Breast epithelium (tissue), 4 donors: ENCODE results near the gene ELOVL7. TPM values are rescaled to one million over a fixed set of nuclear protein-coding genes. Genes with fewer than 3 reads are reported as not detected.
"Not testable (repeated sequence)": the region's sequence is repeated elsewhere in the genome, so short reads cannot be mapped to it uniquely, and the experiment has no call there.

Experiments
- DNase-seq, 2 donors: peaks; one replicate each; pipeline ENCODE4 v3.0.0-alpha.2; 2019; ENCODE audit warnings: low spot score in 2 of 2
- H3K27ac ChIP-seq, 2 donors: fragments of 200-600 bp; sonication (generic) in 1 of 2; one replicate each; pipeline ENCODE4 v1.5.1; 2016 to 2019; ENCODE audit warnings: mild to moderate bottlenecking in 1 of 2
- H3K27me3 ChIP-seq, 2 donors: fragments of 200-600 bp; sonication (generic) in 1 of 2; one replicate each; pipeline versions ENCODE4 v1.5.1 to v1.6.0; 2017 to 2019; ENCODE audit warnings: control low read depth in 1 of 2, mild to moderate bottlenecking in 1 of 2
- H3K36me3 ChIP-seq: fragments of 200-600 bp; one replicate; pipeline ENCODE4 v1.5.1; 2019
- H3K4me1 ChIP-seq, 2 donors: fragments of 200-600 bp; sonication (generic); one replicate each; pipeline ENCODE4 v1.5.1; 2016 to 2019; ENCODE audit warnings: control low read depth in 1 of 2
- H3K4me3 ChIP-seq, 3 donors: fragments of 200-600 bp; sonication (generic); 1 replicate in 2 of 3; 2 replicates in 1 of 3; pipeline ENCODE4 v1.5.1; 2016 to 2019; ENCODE audit warnings: mild to moderate bottlenecking in 3 of 3, moderate library complexity in 2 of 3
- H3K9me3 ChIP-seq, 2 donors: fragments of 200-600 bp; sonication (generic) in 1 of 2; one replicate each; pipeline ENCODE4 v1.5.1; 2016 to 2019; ENCODE audit warnings: control low read depth in 1 of 2
- POLR2A ChIP-seq: fragments of 450-650 bp; IDR thresholded peaks from one replicate; pipeline ENCODE4 v1.6.1; 2016; ENCODE audit warnings: antibody characterized with exemption, mild to moderate bottlenecking, moderate library complexity
- POLR2AphosphoS5 ChIP-seq, 3 donors: sonication (generic); formaldehyde crosslinking; IDR thresholded peaks; one replicate each; pipeline ENCODE4 v1.6.1; 2017; ENCODE audit warnings: antibody characterized with exemption in 3 of 3
- intact Hi-C: fragments of 100-400 bp; cut with DNase I; formaldehyde crosslinking; loops from one replicate; pipeline ENCODE4 v1.15.1; 2023; ENCODE audit warnings: low total_unique reads
- total RNA-seq, 3 donors: library from RNA; depleted of rRNA; stranded (reverse); fragments of >200 nt; gene quantifications; one replicate each; pipeline ENCODE4 v1.1.0, GENCODE V29; 2016
- TF ChIP-seq, protein P1 (sequence below), 3 donors: fragments of 450-650 bp; IDR thresholded peaks; one replicate each; pipeline ENCODE4 v1.5.1; 2016 to 2017; ENCODE audit warnings: antibody characterized with exemption in 3 of 3, mild to moderate bottlenecking in 3 of 3, moderate library complexity in 3 of 3

The ELOVL7 gene
- total RNA-seq, 3 donors from 2014 or later = 3.9 to 7.5 (median 6.1) TPM

DNA sequence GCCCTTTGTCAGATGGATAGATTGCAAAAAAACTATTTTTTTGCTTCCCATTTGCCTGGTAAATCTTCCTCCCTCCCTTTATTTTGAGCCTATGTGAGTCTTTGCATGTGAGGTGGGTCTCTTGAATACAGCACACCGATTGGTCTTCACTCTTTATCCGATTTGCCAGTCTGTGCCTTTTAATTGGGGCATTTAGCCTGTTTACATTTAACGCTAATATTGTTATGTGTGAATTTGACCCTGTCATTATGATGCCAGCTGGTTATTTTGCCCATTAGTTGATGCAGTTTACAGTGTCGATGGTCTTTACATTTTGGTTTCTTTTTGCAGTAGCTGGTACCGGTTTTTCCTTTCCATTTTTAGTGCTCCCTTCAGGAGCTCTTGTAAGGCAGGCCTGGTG, 131.1 kb downstream of the ELOVL7 start:
- DNase-seq = no peak
- H3K9me3 ChIP-seq = peaks cover 5% of the 10 kb centered on the region in 2 donors
- H3K4me1 ChIP-seq = no peaks in the 10 kb centered on the region
- no peak for TF ChIP-seq POLR2A
- H3K27me3 ChIP-seq = no peaks in the 10 kb centered on the region
- H3K27ac ChIP-seq = no peak overlapping the region
- H3K36me3 ChIP-seq = no peaks in the 10 kb centered on the region
- intact Hi-C loops = no loop called here
- no peak overlapping the region for H3K4me3 ChIP-seq

DNA sequence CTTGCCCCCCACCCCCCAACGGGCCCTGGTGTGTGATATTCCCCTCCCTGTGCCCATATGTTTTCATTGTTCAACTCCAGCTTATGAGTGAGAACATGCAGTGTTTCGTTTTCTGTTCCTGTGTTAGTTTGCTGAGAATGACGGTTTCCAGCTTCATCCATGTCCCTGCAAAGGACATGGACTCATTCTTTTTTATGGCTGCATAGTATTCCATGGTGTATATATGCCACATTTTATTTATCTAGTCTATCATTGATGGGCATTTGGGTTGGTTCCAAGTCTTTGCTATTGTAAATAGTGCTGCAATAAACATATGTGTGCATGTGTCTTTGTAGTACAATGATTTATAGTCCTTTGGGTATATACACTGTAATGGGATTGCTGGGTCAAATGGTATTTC, 132.2 kb downstream of the ELOVL7 start:
- H3K4me3 ChIP-seq, H3K27me3 ChIP-seq, H3K9me3 ChIP-seq, H3K36me3 ChIP-seq, DNase-seq, H3K4me1 ChIP-seq, H3K27ac ChIP-seq, intact Hi-C loops: not testable (repeated sequence)

DNA sequence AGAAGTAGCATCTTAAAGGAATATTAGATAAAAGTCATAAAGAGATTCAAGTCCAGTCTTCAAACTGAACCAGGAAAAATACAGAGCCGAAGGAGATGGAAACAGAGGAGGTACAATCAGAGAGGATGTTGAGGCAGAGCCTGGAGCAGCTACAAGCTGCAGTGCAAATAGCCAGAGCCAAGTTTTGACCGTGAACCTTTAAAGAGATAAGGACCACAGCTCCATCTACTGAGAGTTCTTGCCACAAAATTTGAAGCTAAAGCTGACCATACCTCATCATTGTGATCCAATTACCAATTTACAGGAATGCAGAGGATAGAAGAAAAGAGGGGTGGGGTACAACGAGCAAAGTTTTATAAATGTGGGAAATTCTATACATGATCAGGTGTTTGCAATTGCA, 133.7 kb downstream of the ELOVL7 start:
- DNase-seq = no peak
- intact Hi-C loops = no loop called here
- no peaks in the 10 kb centered on the region for H3K27me3 ChIP-seq
- H3K27ac ChIP-seq = no peak overlapping the region
- TF ChIP-seq POLR2A = no peak
- TF ChIP-seq, protein P1, sequence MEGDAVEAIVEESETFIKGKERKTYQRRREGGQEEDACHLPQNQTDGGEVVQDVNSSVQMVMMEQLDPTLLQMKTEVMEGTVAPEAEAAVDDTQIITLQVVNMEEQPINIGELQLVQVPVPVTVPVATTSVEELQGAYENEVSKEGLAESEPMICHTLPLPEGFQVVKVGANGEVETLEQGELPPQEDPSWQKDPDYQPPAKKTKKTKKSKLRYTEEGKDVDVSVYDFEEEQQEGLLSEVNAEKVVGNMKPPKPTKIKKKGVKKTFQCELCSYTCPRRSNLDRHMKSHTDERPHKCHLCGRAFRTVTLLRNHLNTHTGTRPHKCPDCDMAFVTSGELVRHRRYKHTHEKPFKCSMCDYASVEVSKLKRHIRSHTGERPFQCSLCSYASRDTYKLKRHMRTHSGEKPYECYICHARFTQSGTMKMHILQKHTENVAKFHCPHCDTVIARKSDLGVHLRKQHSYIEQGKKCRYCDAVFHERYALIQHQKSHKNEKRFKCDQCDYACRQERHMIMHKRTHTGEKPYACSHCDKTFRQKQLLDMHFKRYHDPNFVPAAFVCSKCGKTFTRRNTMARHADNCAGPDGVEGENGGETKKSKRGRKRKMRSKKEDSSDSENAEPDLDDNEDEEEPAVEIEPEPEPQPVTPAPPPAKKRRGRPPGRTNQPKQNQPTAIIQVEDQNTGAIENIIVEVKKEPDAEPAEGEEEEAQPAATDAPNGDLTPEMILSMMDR (IDR thresholded peaks at IDR 0.05) = no peak
- TF ChIP-seq POLR2AphosphoS5 (IDR thresholded peaks at IDR 0.05) = no peak
- H3K4me3 ChIP-seq = no peak overlapping the region
- H3K36me3 ChIP-seq = no peaks in the 10 kb centered on the region
- no peaks in the 10 kb centered on the region for H3K4me1 ChIP-seq
- peaks cover 3 to 5% of the 10 kb centered on the region in 2 donors for H3K9me3 ChIP-seq

DNA sequence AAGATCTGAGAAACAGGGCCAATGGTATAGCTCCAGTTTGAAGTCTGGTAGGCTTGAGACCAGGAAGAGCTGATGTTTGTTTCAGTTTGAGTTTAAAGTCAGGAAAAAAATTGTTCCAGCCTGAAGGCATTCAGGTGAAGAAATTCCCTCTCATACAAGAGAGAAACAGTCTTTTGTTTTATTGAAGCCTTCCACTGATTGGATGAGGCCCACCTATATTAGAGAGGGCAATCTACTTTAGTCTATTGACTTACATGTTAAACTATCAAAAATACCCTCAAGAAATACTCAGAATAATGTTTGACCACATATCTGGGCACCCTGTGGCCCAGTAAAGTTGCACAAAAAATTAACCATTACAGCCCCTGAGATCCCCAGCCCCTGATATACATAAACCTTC, 138.9 kb downstream of the ELOVL7 start:
- intact Hi-C loops = no loop called here
- H3K4me3 ChIP-seq = no peak overlapping the region
- no peaks in the 10 kb centered on the region for H3K9me3 ChIP-seq
- TF ChIP-seq POLR2A (no peak), POLR2AphosphoS5 (IDR thresholded peaks at IDR 0.05) (no peak)
- TF ChIP-seq, protein P1 (IDR thresholded peaks at IDR 0.05) = no peak
- H3K36me3 ChIP-seq = no peaks in the 10 kb centered on the region
- H3K27ac ChIP-seq = no peak overlapping the region
- no peak for DNase-seq
- H3K27me3 ChIP-seq = no peaks in the 10 kb centered on the region
- no peaks in the 10 kb centered on the region for H3K4me1 ChIP-seq

DNA sequence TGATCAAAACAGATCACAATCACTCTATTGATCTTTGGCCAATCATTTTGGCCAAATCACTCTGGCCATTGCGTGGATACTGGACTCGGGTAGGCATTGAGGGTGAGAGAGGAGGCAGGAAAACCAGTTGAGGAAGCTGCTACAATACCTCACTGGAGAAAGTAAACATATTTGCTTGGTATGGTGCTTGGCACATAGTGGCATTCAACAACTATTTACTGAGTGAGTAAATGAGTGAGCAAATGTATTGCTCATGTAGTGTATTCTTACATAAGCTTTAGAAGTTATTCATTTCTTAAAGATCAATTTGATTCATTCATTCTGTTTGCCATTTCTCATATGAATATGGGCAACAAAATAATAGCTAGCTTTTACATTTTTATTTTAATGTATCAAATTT, 140.1 kb downstream of the ELOVL7 start:
- H3K27ac ChIP-seq = no peak overlapping the region
- H3K4me1 ChIP-seq = no peaks in the 10 kb centered on the region
- no peaks in the 10 kb centered on the region for H3K36me3 ChIP-seq
- H3K4me3 ChIP-seq = no peak overlapping the region
- DNase-seq = no peak
- TF ChIP-seq POLR2AphosphoS5 (IDR thresholded peaks at IDR 0.05) (no peak), POLR2A (no peak)
- TF ChIP-seq, protein P1 (IDR thresholded peaks at IDR 0.05) = no peak
- no peaks in the 10 kb centered on the region for H3K27me3 ChIP-seq
- H3K9me3 ChIP-seq = no peaks in the 10 kb centered on the region
- intact Hi-C loops = no loop called here

Other genes starting within 250 kb of the ELOVL7 start
- 1 to 10 TPM in 1 of 3 donors, under 1 TPM in 2; under 0.01 to 1.1 (median 0.29) TPM for gene DEPDC1B, start 144.1 kb downstream of the ELOVL7 start, total RNA-seq
- 10 to 100 TPM; 14.7 to 25.4 (median 17.3) TPM for gene ERCC8, start 100.8 kb upstream of the ELOVL7 start, total RNA-seq
- gene NDUFAF2, start 100.9 kb upstream of the ELOVL7 start, total RNA-seq = 10 to 100 TPM; 14.9 to 22.6 (median 19.8) TPM